ENCODE measurements around the gene SLC25A18.

- no peak for TF ChIP-seq CTCF (IDR thresholded peaks at IDR 0.05)
- TF ChIP-seq POLR2A (IDR thresholded peaks at IDR 0.05): no peak
Measured at GRCh38 chr22:17518406-17518805, 44.9 kb upstream of the SLC25A18 start.
